Fibroblast of lung (primary cell): ENCODE data around the gene PACRG. TPM values are rescaled to one million over a fixed set of nuclear protein-coding genes. Genes with fewer than 3 reads are reported as not detected.

Experiments used
- DNase-seq, 2 donors: peaks; one replicate each; pipeline versions ENCODE4 v3.0.0 to v3.0.0-alpha.2; 2010; ENCODE audit warnings: low read depth in 2 of 2
- H2AFZ ChIP-seq: 2 replicates; pipeline ENCODE4 v1.5.1; 2012; ENCODE audit warnings: low read length, control low read depth, inconsistent platforms
- H3K27ac ChIP-seq: 2 replicates; pipeline ENCODE4 v1.5.1; 2011; ENCODE audit warnings: low read length, control low read depth; ENCODE audit not compliant: insufficient read depth
- H3K27me3 ChIP-seq: 2 replicates; pipeline ENCODE4 v1.5.1; 2011; ENCODE audit warnings: mild to moderate bottlenecking, low read length; ENCODE audit not compliant: control insufficient read depth, insufficient read depth
- H3K36me3 ChIP-seq: 2 replicates; pipeline ENCODE4 v1.5.1; 2011; ENCODE audit warnings: low read length; ENCODE audit not compliant: control insufficient read depth, insufficient read depth
- H3K4me1 ChIP-seq: 2 replicates; pipeline ENCODE4 v1.5.1; 2011; ENCODE audit warnings: low read length; ENCODE audit not compliant: control insufficient read depth, insufficient read depth; ENCODE audit errors: extremely low read depth
- H3K4me2 ChIP-seq: 2 replicates; pipeline ENCODE4 v1.5.1; 2011; ENCODE audit warnings: low read length, control low read depth; ENCODE audit not compliant: insufficient read depth; ENCODE audit errors: extremely low read depth
- H3K4me3 ChIP-seq, 4 experiments: fragments of 200-600 bp in 1 of 4; sonication (generic) in 1 of 4; replicated peaks in 1 of 4; 2 replicates each; pipeline ENCODE4 v1.5.1; 2011 to 2016; ENCODE audit warnings: low read length in 4 of 4, low read depth in 3 of 4, mild to moderate bottlenecking in 3 of 4, control low read depth in 2 of 4, inconsistent platforms in 1 of 4, mixed read lengths in 1 of 4; ENCODE audit not compliant: insufficient read depth in 1 of 4; ENCODE audit errors: control extremely low read depth in 1 of 4
- H3K79me2 ChIP-seq: 2 replicates; pipeline ENCODE4 v1.5.1; 2012; ENCODE audit warnings: mild to moderate bottlenecking, low read length, inconsistent platforms; ENCODE audit not compliant: control insufficient read depth, insufficient read depth
- H3K9ac ChIP-seq: 2 replicates; pipeline ENCODE4 v1.5.1; 2011; ENCODE audit warnings: mild to moderate bottlenecking, low read length, control low read depth; ENCODE audit not compliant: insufficient read depth
- H3K9me3 ChIP-seq: 2 replicates; pipeline ENCODE4 v1.5.1; 2012; ENCODE audit warnings: low read depth, low read length; ENCODE audit not compliant: control insufficient read depth, insufficient read depth
- H4K20me1 ChIP-seq: 2 replicates; pipeline ENCODE4 v1.5.1; 2011; ENCODE audit warnings: low read length; ENCODE audit not compliant: control insufficient read depth, insufficient read depth; ENCODE audit errors: extremely low read depth
- EZH2 ChIP-seq: IDR thresholded peaks from 2 replicates; pipeline ENCODE4 v1.5.1; 2012; ENCODE audit warnings: low read length, control low read depth, mild to moderate bottlenecking; ENCODE audit errors: missing control alignments
- polyA plus RNA-seq, 2 donors: library from polyadenylated mRNA; depleted of rRNA in 1 of 2; stranded (reverse) in 1 of 2; unstranded in 1 of 2; fragments of >200 nt; gene quantifications; 2 replicates each; pipeline ENCODE4 v1.2.1, GENCODE V29; 2011 to 2012; ENCODE audit warnings: missing spikeins in 1 of 2
- total RNA-seq: library from RNA; depleted of rRNA; stranded (reverse); fragments of >200 nt; gene quantifications from 2 replicates; pipeline ENCODE4 v1.2.1, GENCODE V29; 2014
- TF ChIP-seq, protein P1 (sequence below), 2 donors: IDR thresholded peaks in 1 of 2; conservative IDR thresholded peaks in 1 of 2; 1 replicate in 1 of 2; 2 replicates in 1 of 2; pipeline ENCODE4 v1.5.1; 2011 to 2012; ENCODE audit warnings: low read length in 2 of 2, control low read depth in 1 of 2, inconsistent platforms in 1 of 2, low read depth in 1 of 2, mild to moderate bottlenecking in 1 of 2

The PACRG gene
- total and polyA plus RNA-seq, 2 donors (not counting 1 experiment from before 2014, with no cell fraction given) = 0.30 to 0.66 TPM

DNA sequence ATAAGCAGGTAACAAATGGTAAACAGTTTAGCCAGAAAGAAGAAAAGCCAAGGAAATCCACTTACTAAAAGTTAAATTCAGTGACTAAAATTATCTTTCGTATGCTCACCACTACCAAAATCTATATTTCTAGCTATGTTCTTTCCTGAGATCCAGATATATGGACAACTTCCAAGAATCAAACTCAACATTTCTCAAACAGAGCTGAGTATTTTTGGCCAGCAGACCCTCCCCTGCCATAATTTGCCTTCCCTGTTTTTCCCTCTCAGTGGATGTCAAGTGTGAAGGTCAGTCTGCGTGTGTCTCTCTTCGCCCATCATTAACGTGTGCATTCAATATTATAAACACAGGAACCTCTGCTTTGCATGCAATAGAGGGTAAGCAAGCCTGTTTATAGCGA, 42.2 kb upstream of the PACRG start:
- no peak for TF ChIP-seq EZH2
- TF ChIP-seq, protein P1, sequence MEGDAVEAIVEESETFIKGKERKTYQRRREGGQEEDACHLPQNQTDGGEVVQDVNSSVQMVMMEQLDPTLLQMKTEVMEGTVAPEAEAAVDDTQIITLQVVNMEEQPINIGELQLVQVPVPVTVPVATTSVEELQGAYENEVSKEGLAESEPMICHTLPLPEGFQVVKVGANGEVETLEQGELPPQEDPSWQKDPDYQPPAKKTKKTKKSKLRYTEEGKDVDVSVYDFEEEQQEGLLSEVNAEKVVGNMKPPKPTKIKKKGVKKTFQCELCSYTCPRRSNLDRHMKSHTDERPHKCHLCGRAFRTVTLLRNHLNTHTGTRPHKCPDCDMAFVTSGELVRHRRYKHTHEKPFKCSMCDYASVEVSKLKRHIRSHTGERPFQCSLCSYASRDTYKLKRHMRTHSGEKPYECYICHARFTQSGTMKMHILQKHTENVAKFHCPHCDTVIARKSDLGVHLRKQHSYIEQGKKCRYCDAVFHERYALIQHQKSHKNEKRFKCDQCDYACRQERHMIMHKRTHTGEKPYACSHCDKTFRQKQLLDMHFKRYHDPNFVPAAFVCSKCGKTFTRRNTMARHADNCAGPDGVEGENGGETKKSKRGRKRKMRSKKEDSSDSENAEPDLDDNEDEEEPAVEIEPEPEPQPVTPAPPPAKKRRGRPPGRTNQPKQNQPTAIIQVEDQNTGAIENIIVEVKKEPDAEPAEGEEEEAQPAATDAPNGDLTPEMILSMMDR (conservative IDR thresholded peaks at IDR 0.05 in 1 of 2, IDR thresholded peaks at IDR 0.05 in 1 of 2; ENCODE audit: low read depth in 1 of 2, low read length in 2 of 2) = no peak
- H3K9ac ChIP-seq = no peak overlapping the region
- no peaks in the 10 kb centered on the region for H3K79me2 ChIP-seq
- no peaks in the 10 kb centered on the region for H3K36me3 ChIP-seq
- H2AFZ ChIP-seq = no peak overlapping the region
- H3K27ac ChIP-seq = no peak overlapping the region
- H3K4me3 ChIP-seq = no peak overlapping the region
- no peak overlapping the region for H3K4me2 ChIP-seq
- no peaks in the 10 kb centered on the region for H3K9me3 ChIP-seq
- H3K27me3 ChIP-seq = no peaks in the 10 kb centered on the region
- H4K20me1 ChIP-seq = no peaks in the 10 kb centered on the region
- H3K4me1 ChIP-seq = no peaks in the 10 kb centered on the region
- DNase-seq = no peak

DNA sequence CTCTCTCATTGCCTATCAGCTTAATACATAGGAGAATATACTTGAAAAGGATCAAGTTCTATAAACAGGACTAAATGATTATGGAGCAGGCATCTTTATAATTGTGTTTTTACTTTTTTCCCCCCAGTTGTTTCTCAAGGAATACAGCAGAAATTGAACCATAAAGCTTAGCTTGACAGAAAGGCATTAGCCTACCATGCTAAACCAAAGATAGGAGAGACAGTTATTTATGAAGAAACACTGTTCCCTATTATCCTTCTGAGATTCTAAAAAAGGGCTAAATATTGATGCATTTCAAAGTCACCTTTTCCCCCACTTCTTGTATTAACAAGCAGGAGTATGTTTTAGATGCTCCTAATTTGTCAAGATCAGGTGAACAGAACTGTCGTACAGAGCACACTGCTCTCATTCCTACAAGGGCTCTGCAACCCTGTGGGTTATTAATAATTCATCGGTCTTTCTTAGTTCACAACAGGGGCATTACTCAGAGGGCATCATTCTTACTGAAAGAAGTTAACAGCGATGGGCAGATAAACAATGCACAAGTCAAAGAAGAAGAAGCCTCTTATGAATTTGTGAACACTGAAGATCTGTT, 38.9 kb upstream of the PACRG start:
- H3K9ac ChIP-seq = no peak overlapping the region
- no peak overlapping the region for H3K4me2 ChIP-seq
- H4K20me1 ChIP-seq = no peaks in the 10 kb centered on the region
- no peaks in the 10 kb centered on the region for H3K4me1 ChIP-seq
- DNase-seq = no peak
- no peak overlapping the region for H3K4me3 ChIP-seq
- no peak overlapping the region for H3K27ac ChIP-seq
- no peaks in the 10 kb centered on the region for H3K36me3 ChIP-seq
- H3K79me2 ChIP-seq = no peaks in the 10 kb centered on the region
- H2AFZ ChIP-seq = no peak overlapping the region
- no peaks in the 10 kb centered on the region for H3K9me3 ChIP-seq
- H3K27me3 ChIP-seq = no peaks in the 10 kb centered on the region
- TF ChIP-seq, protein P1 (conservative IDR thresholded peaks at IDR 0.05 in 1 of 2, IDR thresholded peaks at IDR 0.05 in 1 of 2; ENCODE audit: low read depth in 1 of 2, low read length in 2 of 2) = no peak
- no peak for TF ChIP-seq EZH2

DNA sequence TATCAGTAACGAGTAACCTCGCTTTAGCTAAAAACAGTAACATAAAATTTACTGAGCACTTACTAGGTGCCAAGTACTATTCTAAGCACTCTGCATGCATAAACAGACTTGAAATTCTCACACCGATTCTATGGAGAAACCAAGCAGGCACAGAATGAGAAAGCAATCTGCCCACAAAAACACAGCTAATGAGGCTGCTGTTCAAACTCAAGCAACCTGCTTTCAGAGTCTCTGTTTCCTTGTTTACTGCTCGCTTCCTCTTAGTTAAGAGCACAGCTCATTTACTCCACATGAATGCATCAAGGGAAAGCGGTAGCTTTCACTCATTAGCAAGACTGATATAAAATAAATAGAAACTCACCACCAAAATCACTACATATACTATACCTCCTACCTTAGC, 37.6 kb upstream of the PACRG start:
- Histone ChIP-seq H2AFZ (no peak overlapping the region), H3K4me3 (no peak overlapping the region), H3K9me3 (no peaks in the 10 kb centered on the region), H3K79me2 (no peaks in the 10 kb centered on the region), H3K4me2 (no peak overlapping the region), H3K4me1 (no peaks in the 10 kb centered on the region), H3K36me3 (no peaks in the 10 kb centered on the region), H4K20me1 (no peaks in the 10 kb centered on the region), H3K27ac (no peak overlapping the region), H3K9ac (no peak overlapping the region), H3K27me3 (no peaks in the 10 kb centered on the region)
- no peak for DNase-seq
- TF ChIP-seq EZH2 = no peak
- TF ChIP-seq, protein P1 (conservative IDR thresholded peaks at IDR 0.05 in 1 of 2, IDR thresholded peaks at IDR 0.05 in 1 of 2; ENCODE audit: low read depth in 1 of 2, low read length in 2 of 2) = no peak
